Stomach (tissue), 4 donors: Measurements from ENCODE around the gene EYA3.

Experiments
- CTCF ChIP-seq, 7 experiments: fragments of 450-650 bp in 4 of 7; fragments of 200-600 bp in 3 of 7; sonication (generic) in 3 of 7; IDR thresholded peaks; one replicate each; pipeline ENCODE4 v1.5.1; 2016 to 2019; ENCODE audit warnings: antibody characterized with exemption in 7 of 7, control low read depth in 2 of 7, mild to moderate bottlenecking in 1 of 7
- EP300 ChIP-seq: sonication (generic); formaldehyde crosslinking; IDR thresholded peaks from one replicate; pipeline ENCODE4 v1.6.1; 2017; ENCODE audit warnings: antibody characterized with exemption
- POLR2A ChIP-seq, 4 donors: fragments of 450-650 bp; IDR thresholded peaks; one replicate each; pipeline ENCODE4 v1.6.1; 2016; ENCODE audit warnings: antibody characterized with exemption in 4 of 4, control low read depth in 2 of 4, mild to moderate bottlenecking in 1 of 4, moderate library complexity in 1 of 4
- POLR2AphosphoS5 ChIP-seq, 3 donors: sonication (generic); formaldehyde crosslinking; IDR thresholded peaks; one replicate each; pipeline ENCODE4 v1.6.1; 2016; ENCODE audit warnings: antibody characterized with exemption in 3 of 3

- TF ChIP-seq POLR2AphosphoS5 (IDR thresholded peaks at IDR 0.05) (no peak), CTCF (IDR thresholded peaks at IDR 0.05) (no peak), POLR2A (IDR thresholded peaks at IDR 0.05) (no peak), EP300 (no peak)
Observed at GRCh38 chr1:27958513-27958912, 129.9 kb downstream of the EYA3 start.
